PC-9 (cell line): Measurements from ENCODE around the gene NTMT1.

Experiments
- CTCF ChIP-seq: fragments of 200-600 bp; sonication (generic); conservative IDR thresholded peaks from 2 replicates; pipeline ENCODE4 v1.6.1; 2017; ENCODE audit warnings: mixed run types, antibody characterized with exemption, mild to moderate bottlenecking, moderate library complexity
- EZH2 ChIP-seq: fragments of 200-600 bp; sonication (generic); IDR thresholded peaks from 2 replicates; pipeline ENCODE4 v1.8.0; 2017; ENCODE audit warnings: antibody characterized with exemption, low read depth

- TF ChIP-seq CTCF (no peak), EZH2 (no peak)
Measured at GRCh38 chr9:129664746-129665388, 38.9 kb downstream of the NTMT1 start.
